CD14-positive monocyte (primary cell): ENCODE measurements around the gene ARFGAP1. TPM values are rescaled to one million over a fixed set of nuclear protein-coding genes. Genes with fewer than 3 reads are reported as not detected.

ENCODE experiments used
- DNase-seq, 3 donors: peaks; one replicate each; pipeline ENCODE4 v3.0.0-alpha.2; 2011 to 2022
- H2AFZ ChIP-seq: 2 replicates; pipeline ENCODE4 v1.6.0; 2012; ENCODE audit warnings: mild to moderate bottlenecking, low read depth, low read length, inconsistent platforms; ENCODE audit not compliant: insufficient read depth, poor library complexity, severe bottlenecking
- H3K27ac ChIP-seq, 2 donors: 1 replicate in 1 of 2; 2 replicates in 1 of 2; pipeline ENCODE4 v1.5.1; 2012 to 2013; ENCODE audit warnings: low read length in 2 of 2, control low read depth in 1 of 2, inconsistent platforms in 1 of 2, low read depth in 1 of 2, mild to moderate bottlenecking in 1 of 2
- H3K27me3 ChIP-seq, 2 donors: one replicate each; pipeline versions ENCODE4 v1.6.0 to v1.6.1; 2011 to 2013; ENCODE audit warnings: low read length in 2 of 2; ENCODE audit not compliant: control insufficient read depth in 2 of 2, insufficient read depth in 2 of 2
- H3K36me3 ChIP-seq, 2 donors: replicated peaks in 1 of 2; 1 replicate in 1 of 2; 2 replicates in 1 of 2; pipeline versions ENCODE4 v1.5.1 to v1.6.1; 2012 to 2013; ENCODE audit warnings: low read length in 2 of 2, control low read depth in 1 of 2, inconsistent platforms in 1 of 2, mild to moderate bottlenecking in 1 of 2; ENCODE audit not compliant: insufficient read depth in 2 of 2, control insufficient read depth in 1 of 2
- H3K4me1 ChIP-seq, 2 donors: 1 replicate in 1 of 2; 2 replicates in 1 of 2; pipeline versions ENCODE4 v1.5.1 to v1.6.1; 2012 to 2013; ENCODE audit warnings: low read length in 2 of 2, control low read depth in 1 of 2, inconsistent platforms in 1 of 2, mild to moderate bottlenecking in 1 of 2, moderate library complexity in 1 of 2; ENCODE audit not compliant: insufficient read depth in 2 of 2, control insufficient read depth in 1 of 2
- H3K4me2 ChIP-seq: replicated peaks from 2 replicates; pipeline ENCODE3; 2012; ENCODE audit warnings: low read length, moderate library complexity, mild to moderate bottlenecking; ENCODE audit not compliant: poor library complexity, severe bottlenecking; ENCODE audit errors: extremely low read depth
- H3K4me3 ChIP-seq, 3 experiments: fragments of 200-600 bp in 1 of 3; sonication (generic) in 1 of 3; replicated peaks in 1 of 3; 1 replicate in 2 of 3; 2 replicates in 1 of 3; pipeline ENCODE4 v1.5.1; 2011 to 2013; ENCODE audit warnings: low read length in 3 of 3, mild to moderate bottlenecking in 3 of 3, control low read depth in 2 of 3, low read depth in 2 of 3, inconsistent platforms in 1 of 3, moderate library complexity in 1 of 3
- H3K79me2 ChIP-seq: 2 replicates; pipeline ENCODE4 v1.6.0; 2012; ENCODE audit warnings: mild to moderate bottlenecking, control low read depth, inconsistent platforms, low read length, moderate library complexity; ENCODE audit not compliant: insufficient read depth
- H3K9ac ChIP-seq: 2 replicates; pipeline ENCODE4 v1.6.0; 2017; ENCODE audit warnings: low read length, mild to moderate bottlenecking; ENCODE audit not compliant: insufficient read depth, poor library complexity, severe bottlenecking
- H3K9me3 ChIP-seq, 2 donors: replicated peaks in 1 of 2; 1 replicate in 1 of 2; 2 replicates in 1 of 2; pipeline versions ENCODE4 v1.5.1 to v1.6.1; 2012 to 2013; ENCODE audit warnings: low read length in 2 of 2, control low read depth in 1 of 2; ENCODE audit not compliant: control insufficient read depth in 1 of 2, insufficient read depth in 1 of 2
- H4K20me1 ChIP-seq: 2 replicates; pipeline ENCODE4 v1.6.0; 2012; ENCODE audit warnings: mild to moderate bottlenecking, low read length, control low read depth, moderate library complexity; ENCODE audit not compliant: insufficient read depth
- H3K27ac Mint-ChIP-seq, 7 donors: one replicate each; pipeline ENCODE4 v1.8.0; 2020; ENCODE audit warnings: mild to moderate bottlenecking in 7 of 7, mixed read lengths in 7 of 7, moderate library complexity in 6 of 7, inconsistent platforms in 2 of 7
- H3K27me3 Mint-ChIP-seq, 3 donors: one replicate each; pipeline ENCODE4 v1.8.0; 2021 to 2022; ENCODE audit warnings: low read depth in 3 of 3, mild to moderate bottlenecking in 3 of 3, mixed read lengths in 3 of 3, moderate library complexity in 3 of 3, inconsistent platforms in 1 of 3
- H3K36me3 Mint-ChIP-seq, 2 donors: one replicate each; pipeline ENCODE4 v1.8.0; 2020; ENCODE audit warnings: mixed read lengths in 2 of 2, inconsistent platforms in 1 of 2, mild to moderate bottlenecking in 1 of 2
- H3K4me1 Mint-ChIP-seq: one replicate; pipeline ENCODE4 v1.8.0; 2020; ENCODE audit warnings: mild to moderate bottlenecking, mixed read lengths
- H3K4me3 Mint-ChIP-seq, 2 donors: one replicate each; pipeline ENCODE4 v1.8.0; 2020; ENCODE audit warnings: mild to moderate bottlenecking in 2 of 2, mixed read lengths in 2 of 2, moderate library complexity in 1 of 2
- H3K9me3 Mint-ChIP-seq, 7 donors: one replicate each; pipeline ENCODE4 v1.8.0; 2020 to 2022; ENCODE audit warnings: mixed read lengths in 7 of 7, mild to moderate bottlenecking in 6 of 7, moderate library complexity in 6 of 7, inconsistent platforms in 2 of 7
- WGBS: methylation state at CpG from one replicate; pipeline ENCODE4 v1.1.5; 2013; ENCODE audit warnings: missing lambda C conversion rate; ENCODE audit not compliant: insufficient coverage; 5-methylcytosine and 5-hydroxymethylcytosine counted together
- intact Hi-C, 2 donors: fragments of 100-400 bp; cut with micrococcal nuclease; formaldehyde crosslinking; loops; one replicate each; pipeline versions ENCODE4 v1.15.0 to v1.15.1; 2023
- polyA plus RNA-seq, 3 donors: library from polyadenylated mRNA; depleted of rRNA in 1 of 3; unstranded in 2 of 3; stranded (reverse) in 1 of 3; fragments of 300-500 nt in 2 of 3; fragments of >200 nt in 1 of 3; fragmentation: Illumina TruSeq in 2 of 3; gene quantifications; 1 replicate in 2 of 3; 2 replicates in 1 of 3; pipeline ENCODE4 v1.2.3, GENCODE V29; 2012 to 2021
- TF ChIP-seq, protein P1 (sequence below): fragments of 200-600 bp; IDR thresholded peaks from one replicate; pipeline ENCODE4 v1.8.0; 2022; ENCODE audit warnings: antibody characterized with exemption, mild to moderate bottlenecking

Gene ARFGAP1
- polyA plus RNA-seq, 3 donors: 11.2 to 99.8 (median 14.1) TPM

GRCh38 chr20:63283397-63284082 lies 10.9 kb downstream of the ARFGAP1 start:
- Mint-ChIP-seq H3K9me3 (no peaks in the 10 kb centered on the region), H3K27ac (peak overlapping the region in 1 of 7 donors; percentile 41), H3K4me1 (peaks cover 6% of the 10 kb centered on the region), H3K4me3 (no peak overlapping the region), H3K36me3 (peaks cover 52 to 89% of the 10 kb centered on the region in 2 donors), H3K27me3 (peaks cover 0 to 2% (median 0%) of the 10 kb centered on the region in 3 donors)
- WGBS: 98% methylated on average over 31 of the region's 33 CpGs
- intact Hi-C loops: no loop called here
- Histone ChIP-seq H3K36me3 (peaks cover 78 to 95% of the 10 kb centered on the region in 2 donors), H3K9ac (no peak overlapping the region), H3K27me3 (no peaks in the 10 kb centered on the region), H3K9me3 (no peaks in the 10 kb centered on the region), H3K79me2 (no peaks in the 10 kb centered on the region), H3K27ac (no peak overlapping the region), H4K20me1 (peaks cover 20% of the 10 kb centered on the region), H3K4me1 (no peaks in the 10 kb centered on the region), H3K4me2 (no peak overlapping the region), H3K4me3 (no peak overlapping the region), H2AFZ (no peak overlapping the region)
- DNase-seq: no peak
- TF ChIP-seq, protein P1, sequence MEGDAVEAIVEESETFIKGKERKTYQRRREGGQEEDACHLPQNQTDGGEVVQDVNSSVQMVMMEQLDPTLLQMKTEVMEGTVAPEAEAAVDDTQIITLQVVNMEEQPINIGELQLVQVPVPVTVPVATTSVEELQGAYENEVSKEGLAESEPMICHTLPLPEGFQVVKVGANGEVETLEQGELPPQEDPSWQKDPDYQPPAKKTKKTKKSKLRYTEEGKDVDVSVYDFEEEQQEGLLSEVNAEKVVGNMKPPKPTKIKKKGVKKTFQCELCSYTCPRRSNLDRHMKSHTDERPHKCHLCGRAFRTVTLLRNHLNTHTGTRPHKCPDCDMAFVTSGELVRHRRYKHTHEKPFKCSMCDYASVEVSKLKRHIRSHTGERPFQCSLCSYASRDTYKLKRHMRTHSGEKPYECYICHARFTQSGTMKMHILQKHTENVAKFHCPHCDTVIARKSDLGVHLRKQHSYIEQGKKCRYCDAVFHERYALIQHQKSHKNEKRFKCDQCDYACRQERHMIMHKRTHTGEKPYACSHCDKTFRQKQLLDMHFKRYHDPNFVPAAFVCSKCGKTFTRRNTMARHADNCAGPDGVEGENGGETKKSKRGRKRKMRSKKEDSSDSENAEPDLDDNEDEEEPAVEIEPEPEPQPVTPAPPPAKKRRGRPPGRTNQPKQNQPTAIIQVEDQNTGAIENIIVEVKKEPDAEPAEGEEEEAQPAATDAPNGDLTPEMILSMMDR: no peak

GRCh38 chr20:63284083-63284440 lies 11.4 kb downstream of the ARFGAP1 start:
- Histone ChIP-seq H2AFZ (no peak overlapping the region), H3K4me2 (peak overlapping the region; percentile 1), H3K27me3 (no peaks in the 10 kb centered on the region), H3K27ac (no peak overlapping the region), H3K9ac (no peak overlapping the region), H4K20me1 (peaks cover 18% of the 10 kb centered on the region), H3K4me1 (no peaks in the 10 kb centered on the region), H3K36me3 (peaks cover 77 to 95% of the 10 kb centered on the region in 2 donors), H3K4me3 (no peak overlapping the region), H3K9me3 (no peaks in the 10 kb centered on the region), H3K79me2 (no peaks in the 10 kb centered on the region)
- Mint-ChIP-seq H3K27ac (no peak overlapping the region), H3K4me1 (peaks cover 6% of the 10 kb centered on the region), H3K9me3 (no peaks in the 10 kb centered on the region), H3K36me3 (peaks cover 52 to 89% of the 10 kb centered on the region in 2 donors), H3K4me3 (peak overlapping the region in 1 of 2 donors; percentile 11), H3K27me3 (no peaks in the 10 kb centered on the region)
- TF ChIP-seq, protein P1: no peak
- intact Hi-C loops: no loop called here
- 82% methylated on average over 9 of the region's 14 CpGs for WGBS
- DNase-seq: no peak
